A549 (cell line): ENCODE data around the gene MRPL57. TPM values are rescaled to one million over a fixed set of nuclear protein-coding genes. Genes with fewer than 3 reads are reported as not detected.

Source experiments
- ATAC-seq, 2 experiments: fragments of 200-7000 bp in 1 of 2; fragments of >200 bp in 1 of 2; cut with Nextera tagmentation in 1 of 2; cut with Tn5 transposase in 1 of 2; 3 replicates each; pipeline versions ENCODE4 v1.8.0 to v1.9.1; 2018 to 2020; ENCODE audit warnings: mild to moderate bottlenecking in 1 of 2, moderate library complexity in 1 of 2
- CTCF ChIA-PET: fragments of 300-600 bp; sonication (Branson Sonifier 250); formaldehyde crosslinking; extraction: SDS; loops from one replicate; lab custom pipeline; 2021; ENCODE audit warnings: antibody characterized with exemption, inconsistent platforms; lab: Yijun Ruan, JAX
- POLR2A ChIA-PET: fragments of 350-600 bp; formaldehyde crosslinking; extraction: SDS; loops from one replicate; lab custom pipeline; 2021; ENCODE audit warnings: antibody characterized with exemption, inconsistent platforms; lab: Yijun Ruan, JAX
- DNase-seq, 2 experiments: peaks; one replicate each; pipeline versions ENCODE4 v3.0.0 to v3.0.0-alpha.2; 2011 to 2016; ENCODE audit warnings: low read depth in 1 of 2, low spot score in 1 of 2
- FAIRE-seq: peaks from 2 replicates; lab custom pipeline; 2011; peaks lifted over from hg19 to GRCh38; lab: Jason Lieb, UNC
- H3K27ac ChIP-seq, 2 experiments: fragments of >200 bp; sonication (Bioruptor Twin); formaldehyde crosslinking; 3 replicates each; pipeline ENCODE4 v1.5.1; 2016 to 2017
- H3K4me1 ChIP-seq: fragments of >200 bp; sonication (Bioruptor Twin); formaldehyde crosslinking; 3 replicates; pipeline ENCODE4 v1.6.1; 2016
- H3K4me2 ChIP-seq: fragments of >200 bp; sonication (Bioruptor Twin); formaldehyde crosslinking; 3 replicates; pipeline ENCODE4 v1.6.1; 2016
- H3K4me3 ChIP-seq: fragments of >200 bp; sonication (Bioruptor Twin); formaldehyde crosslinking; 3 replicates; pipeline ENCODE4 v1.5.1; 2016
- H3K9me3 ChIP-seq: fragments of >200 bp; sonication (Bioruptor Twin); formaldehyde crosslinking; 3 replicates; pipeline ENCODE4 v1.6.1; 2016
- ATOH8 ChIP-seq: fragments of 250-450 bp; sonication (Bioruptor Pico); IDR thresholded peaks from 2 replicates; pipeline ENCODE4 v1.5.0; 2020; ENCODE audit warnings: low read depth, mild to moderate bottlenecking, moderate library complexity
- BCL3 ChIP-seq: fragments of >200 bp; sonication (Bioruptor Twin); formaldehyde crosslinking; IDR thresholded peaks from 3 replicates; pipeline ENCODE4 v1.6.1; 2016
- BHLHE40 ChIP-seq: IDR thresholded peaks from 2 replicates; pipeline ENCODE4 v1.6.1; 2012; ENCODE audit warnings: low read depth, low read length, inconsistent platforms
- CEBPB ChIP-seq, 2 experiments: fragments of >200 bp in 1 of 2; sonication (Bioruptor Twin) in 1 of 2; formaldehyde crosslinking in 1 of 2; IDR thresholded peaks; 2 replicates each; pipeline ENCODE4 v1.6.1; 2012 to 2016
- CTCF ChIP-seq: fragments of >200 bp; sonication (Bioruptor Twin); formaldehyde crosslinking; IDR thresholded peaks from 3 replicates; pipeline ENCODE4 v1.5.1; 2016
- E2F6 ChIP-seq: IDR thresholded peaks from 2 replicates; pipeline ENCODE4 v1.6.1; 2012; ENCODE audit warnings: low read depth, borderline replicate concordance
- EHF ChIP-seq: fragments of 250-450 bp; sonication (Bioruptor Pico); IDR thresholded peaks from 2 replicates; pipeline ENCODE4 v1.5.0; 2020; ENCODE audit warnings: mild to moderate bottlenecking
- EHMT2 ChIP-seq: fragments of 200-600 bp; sonication (generic); IDR thresholded peaks from 2 replicates; pipeline ENCODE4 v1.6.1; 2016; ENCODE audit warnings: antibody characterized with exemption, low read depth, mild to moderate bottlenecking, moderate library complexity
- ELK1 ChIP-seq: fragments of 150-350 bp; IDR thresholded peaks from 2 replicates; pipeline ENCODE4 v1.6.1; 2014; ENCODE audit warnings: low read depth, mild to moderate bottlenecking, low read length
- FOSB ChIP-seq: fragments of 250-450 bp; sonication (Bioruptor Pico); IDR thresholded peaks from 2 replicates; pipeline ENCODE4 v1.5.0; 2020; ENCODE audit warnings: mild to moderate bottlenecking, moderate library complexity
- FOSL2 ChIP-seq, 2 experiments: fragments of 450-650 bp in 1 of 2; fragments of >200 bp in 1 of 2; sonication (Bioruptor Twin) in 1 of 2; formaldehyde crosslinking; IDR thresholded peaks; 2 replicates each; pipeline versions ENCODE4 v1.5.0 to v1.6.1; 2016 to 2020; ENCODE audit warnings: mild to moderate bottlenecking in 1 of 2, moderate library complexity in 1 of 2
- FOXS1 ChIP-seq: fragments of 250-450 bp; sonication (Bioruptor Pico); IDR thresholded peaks from 2 replicates; pipeline ENCODE4 v1.5.0; 2020; ENCODE audit warnings: mild to moderate bottlenecking, moderate library complexity
- GATA3 ChIP-seq: IDR thresholded peaks from 2 replicates; pipeline ENCODE4 v1.6.1; 2012; ENCODE audit warnings: borderline replicate concordance
- JUN ChIP-seq, 2 experiments: fragments of >200 bp; sonication (Bioruptor Twin); formaldehyde crosslinking; IDR thresholded peaks; 2 replicates in 1 of 2; 3 replicates in 1 of 2; pipeline ENCODE4 v1.6.1; 2016 to 2017
- JUNB ChIP-seq: fragments of >200 bp; sonication (Bioruptor Twin); formaldehyde crosslinking; IDR thresholded peaks from 2 replicates; pipeline ENCODE4 v1.6.1; 2016
- KDM1A ChIP-seq: fragments of 200-600 bp; sonication (generic); IDR thresholded peaks from 2 replicates; pipeline ENCODE4 v1.6.1; 2016; ENCODE audit warnings: low read depth, mild to moderate bottlenecking
- MAFK ChIP-seq: fragments of 450-650 bp; IDR thresholded peaks from 2 replicates; pipeline ENCODE4 v1.6.1; 2014; ENCODE audit not compliant: partially characterized antibody
- MAZ ChIP-seq: fragments of 150-350 bp; IDR thresholded peaks from 2 replicates; pipeline ENCODE4 v1.6.1; 2014; ENCODE audit warnings: antibody characterized with exemption, low read depth, low read length, borderline replicate concordance
- MYC ChIP-seq: IDR thresholded peaks from 2 replicates; pipeline ENCODE4 v1.6.1; 2012; ENCODE audit warnings: mild to moderate bottlenecking, inconsistent platforms, low read length, improper control_type of control experiment, borderline replicate concordance
- PHF8 ChIP-seq: fragments of 200-600 bp; sonication (generic); IDR thresholded peaks from 2 replicates; pipeline ENCODE4 v1.6.1; 2016; ENCODE audit warnings: low read depth, mild to moderate bottlenecking, antibody characterized with exemption, moderate library complexity, borderline replicate concordance
- POLR2AphosphoS2 ChIP-seq: conservative IDR thresholded peaks from 2 replicates; pipeline ENCODE4 v1.6.1; 2012; ENCODE audit warnings: low read length, improper control_type of control experiment, inconsistent platforms
- RAD21 ChIP-seq, 2 experiments: fragments of >200 bp in 1 of 2; sonication (Bioruptor Twin) in 1 of 2; formaldehyde crosslinking in 1 of 2; IDR thresholded peaks in 1 of 2; conservative IDR thresholded peaks in 1 of 2; 2 replicates in 1 of 2; 3 replicates in 1 of 2; pipeline ENCODE4 v1.6.1; 2012 to 2018; ENCODE audit warnings: inconsistent platforms in 1 of 2
- RARB ChIP-seq: fragments of 250-450 bp; sonication (Bioruptor Pico); IDR thresholded peaks from 2 replicates; pipeline ENCODE4 v1.8.0; 2021; ENCODE audit warnings: mild to moderate bottlenecking, moderate library complexity
- RCOR1 ChIP-seq: fragments of 150-350 bp; IDR thresholded peaks from 2 replicates; pipeline ENCODE4 v1.6.1; 2014; ENCODE audit warnings: antibody characterized with exemption, low read length, low read depth
- SMC3 ChIP-seq: fragments of >200 bp; sonication (Bioruptor Twin); formaldehyde crosslinking; IDR thresholded peaks from 3 replicates; pipeline ENCODE4 v1.6.1; 2018; ENCODE audit warnings: inconsistent platforms
- SREBF2 ChIP-seq: fragments of 450-650 bp; IDR thresholded peaks from 2 replicates; pipeline ENCODE4 v1.6.1; 2014; ENCODE audit warnings: mild to moderate bottlenecking, moderate library complexity
- TFCP2L1 ChIP-seq: fragments of 250-450 bp; sonication (Bioruptor Pico); IDR thresholded peaks from 2 replicates; pipeline ENCODE4 v1.5.0; 2021; ENCODE audit warnings: mild to moderate bottlenecking
- TP53 ChIP-seq: fragments of 250-450 bp; sonication (Bioruptor Pico); IDR thresholded peaks from 2 replicates; pipeline ENCODE4 v1.5.0; 2021; ENCODE audit warnings: mild to moderate bottlenecking, moderate library complexity
- ZC3H11A ChIP-seq: fragments of 450-650 bp; IDR thresholded peaks from 2 replicates; pipeline ENCODE4 v1.6.1; 2014; ENCODE audit warnings: antibody characterized with exemption, mild to moderate bottlenecking
- ZFP36 ChIP-seq: fragments of 450-650 bp; IDR thresholded peaks from 2 replicates; pipeline ENCODE4 v1.6.1; 2014; ENCODE audit warnings: borderline replicate concordance; ENCODE audit not compliant: partially characterized antibody
- WGBS: methylation state at CpG from one replicate; pipeline ENCODE4 v1.1.6; 2017; ENCODE audit errors: missing lambda C conversion rate; 5-methylcytosine and 5-hydroxymethylcytosine counted together
- polyA plus RNA-seq, 4 experiments: library from polyadenylated mRNA; depleted of rRNA in 3 of 4; stranded (reverse); fragments of >200 nt; fragmentation: RNase III in 1 of 4; extraction: RNeasy Plus Mini Kit Qiagen cat#74134 plus additional on column Dnase treatment in 1 of 4; gene quantifications; 2 replicates in 3 of 4; 3 replicates in 1 of 4; pipeline ENCODE4 v1.2.3, GENCODE V29; 2011 to 2017

MRPL57 gene
- polyA plus RNA-seq, 2 of the 4 experiments (the other 2 are of a cell fraction), result 21.3 to 23.0 TPM

- WGBS, result 87% methylated on average over 2 of the region's 2 CpGs
- Histone ChIP-seq H3K4me3 (no peak overlapping the region), H3K9me3 (no peaks in the 10 kb centered on the region), H3K4me2 (no peak overlapping the region), H3K27ac (no peak overlapping the region), H3K4me1 (peaks cover 11% of the 10 kb centered on the region; the same call in 2 of the 3 replicates)
- ATAC-seq (no peak), DNase-seq (no peak), FAIRE-seq (no peak)
- ChIA-PET POLR2A (no interaction called here), CTCF (interaction anchor here (1.6 kb wide), 1 partner anchor 20 kb away, joined by 3 read pairs; no protein-coding TSS in a partner anchor)
- TF ChIP-seq ZFP36 (no peak), JUNB (no peak), MAZ (no peak), RARB (CRISPR knock-in tag) (no peak), EHMT2 (no peak), TFCP2L1 (CRISPR knock-in tag) (no peak), POLR2AphosphoS2 (no peak), JUN (IDR thresholded peaks at IDR 0.05) (no peak), FOSL2 (IDR thresholded peaks at IDR 0.05) (no peak), FOSL2 (CRISPR knock-in tag; IDR thresholded peaks at IDR 0.05) (no peak)
These were observed 46.3 kb upstream of the MRPL57 start for GRCh38 chr13:21130116-21130515.

- H3K27ac ChIP-seq, result no peak overlapping the region; a peak in 1 of 6 replicates
- TF ChIP-seq FOXS1 (CRISPR knock-in tag) (no peak), TFCP2L1 (CRISPR knock-in tag) (no peak), EHMT2 (no peak), MAZ (no peak), CEBPB (IDR thresholded peaks at IDR 0.05) (no peak), BCL3 (no peak), JUNB (no peak), GATA3 (no peak), PHF8 (no peak), MYC (no peak), RAD21 (conservative IDR thresholded peaks at IDR 0.05 in 1 of 2, IDR thresholded peaks at IDR 0.05 in 1 of 2) (no peak)
- DNase-seq (no peak), FAIRE-seq (no peak), ATAC-seq (no peak)
- H3K9me3 ChIP-seq, result no peaks in the 10 kb centered on the region
- ChIA-PET POLR2A (no interaction called here), CTCF (interaction anchor here (0.6 to 2.9 kb wide), 10 partner anchors 17 to 359 kb away, joined by 3 to 24 read pairs (median 3); no protein-coding TSS in a partner anchor)
- WGBS, result 66% methylated on average over 3 of the region's 3 CpGs
- H3K4me3 ChIP-seq, result no peak overlapping the region
- peaks cover 11% of the 10 kb centered on the region; the same call in 2 of the 3 replicates for H3K4me1 ChIP-seq
- H3K4me2 ChIP-seq, result no peak overlapping the region; the same call in 2 of the 3 replicates
These were observed 43.4 kb upstream of the MRPL57 start for GRCh38 chr13:21133077-21133476.

GRCh38 chr13:21134475-21134874, 42.0 kb upstream of the MRPL57 start:
- POLR2A ChIA-PET, result no interaction called here
- H3K4me3 ChIP-seq, result no peak overlapping the region
- peak overlapping the region in 1 of 2 experiments; percentile 53; a peak in 2 of 6 replicates for H3K27ac ChIP-seq
- CTCF ChIA-PET, result interaction anchor here (2.9 kb wide), 1 partner anchor 192 kb away, joined by 24 read pairs; no protein-coding TSS in a partner anchor
- DNase-seq, result no peak
- H3K4me1 ChIP-seq, result peaks cover 15% of the 10 kb centered on the region; the same call in 2 of the 3 replicates
- WGBS, result 49% methylated on average over 5 of the region's 5 CpGs
- FAIRE-seq, result no peak
- no peak for ATAC-seq
- H3K4me2 ChIP-seq, result peak overlapping the region; percentile 43; the same call in 2 of the 3 replicates
- H3K9me3 ChIP-seq, result no peaks in the 10 kb centered on the region
- TF ChIP-seq TP53 (CRISPR knock-in tag) (no peak), CTCF (no peak), MAFK (no peak), ZC3H11A (no peak), FOXS1 (CRISPR knock-in tag) (no peak), KDM1A (no peak), ATOH8 (CRISPR knock-in tag) (no peak), EHF (CRISPR knock-in tag) (no peak), BHLHE40 (no peak), SREBF2 (no peak), SMC3 (no peak), FOSB (CRISPR knock-in tag) (no peak), RCOR1 (no peak), GATA3 (no peak), E2F6 (no peak), ELK1 (no peak)
